ENCODE data around the gene GPATCH4.

- peak; percentile 78 for TF ChIP-seq CTCF (conservative IDR thresholded peaks at IDR 0.05; ENCODE audit: low read length)
- no peak for TF ChIP-seq EZH2phosphoT487 (IDR thresholded peaks at IDR 0.05; ENCODE audit: borderline replicate concordance, low read depth, low read length)
Observed at GRCh38 chr1:156618853-156619581, 17.7 kb upstream of the GPATCH4 start, which contains the start of gene HAPLN2.
